ENCODE results near the gene DENND4A. TPM values are rescaled to one million over a fixed set of nuclear protein-coding genes. Genes with fewer than 3 reads are reported as not detected.

DENND4A gene
- polyA plus RNA-seq, 1 experiment, result 5.1 TPM

- POLR2A ChIA-PET, result no interaction called here
- CTCF ChIA-PET, result interaction anchor here (0.6 to 1.4 kb wide), 3 partner anchors 18 to 224 kb away, joined by 3 read pairs; no protein-coding TSS in a partner anchor
- Histone ChIP-seq H3K36me3 (ENCODE audit: control insufficient read depth, insufficient read depth, low read length) (no peaks in the 10 kb centered on the region), H3K27me3 (ENCODE audit: control insufficient read depth, insufficient read depth, low read length) (no peaks in the 10 kb centered on the region), H3K4me3 (ENCODE audit: low read depth, low read length) (no peak overlapping the region)
- no peak for DNase-seq (ENCODE audit: low read depth)
- TF ChIP-seq CTCF (IDR thresholded peaks at IDR 0.05; ENCODE audit: insufficient read depth, low read depth, low read length), result no peak
Observed at GRCh38 chr15:65632780-65633375, 159.2 kb downstream of the DENND4A start.

- CTCF ChIA-PET, result interaction anchor here (0.7 to 6.9 kb wide), 2 partner anchors 8 to 271 kb away, joined by 3 to 33 read pairs; no protein-coding TSS in a partner anchor
- Histone ChIP-seq H3K4me3 (ENCODE audit: low read depth, low read length) (no peak overlapping the region), H3K36me3 (ENCODE audit: control insufficient read depth, insufficient read depth, low read length) (no peaks in the 10 kb centered on the region), H3K27me3 (ENCODE audit: control insufficient read depth, insufficient read depth, low read length) (no peaks in the 10 kb centered on the region)
- POLR2A ChIA-PET, result no interaction called here
- TF ChIP-seq CTCF (IDR thresholded peaks at IDR 0.05; ENCODE audit: insufficient read depth, low read depth, low read length), result no peak
- DNase-seq (ENCODE audit: low read depth), result no peak
Observed at GRCh38 chr15:65631503-65631902, 160.6 kb downstream of the DENND4A start.

GRCh38 chr15:65630760-65631159 is 161.3 kb downstream of the DENND4A start:
- POLR2A ChIA-PET, result no interaction called here
- no peak for DNase-seq (ENCODE audit: low read depth)
- CTCF ChIA-PET, result interaction anchor here (0.7 to 6.9 kb wide), 2 partner anchors 9 to 16 kb away, joined by 3 to 33 read pairs; no protein-coding TSS in a partner anchor
- no peaks in the 10 kb centered on the region for H3K36me3 ChIP-seq (ENCODE audit: control insufficient read depth, insufficient read depth, low read length)
- H3K27me3 ChIP-seq (ENCODE audit: control insufficient read depth, insufficient read depth, low read length), result no peaks in the 10 kb centered on the region
- H3K4me3 ChIP-seq (ENCODE audit: low read depth, low read length), result no peak overlapping the region
- TF ChIP-seq CTCF (IDR thresholded peaks at IDR 0.05; ENCODE audit: insufficient read depth, low read depth, low read length), result no peak

GRCh38 chr15:65629548-65629947 is 162.5 kb downstream of the DENND4A start:
- no peak for TF ChIP-seq CTCF (IDR thresholded peaks at IDR 0.05; ENCODE audit: insufficient read depth, low read depth, low read length)
- H3K27me3 ChIP-seq (ENCODE audit: control insufficient read depth, insufficient read depth, low read length), result no peaks in the 10 kb centered on the region

GRCh38 chr15:65626856-65627255 is 165.2 kb downstream of the DENND4A start:
- Histone ChIP-seq H3K36me3 (ENCODE audit: control insufficient read depth, insufficient read depth, low read length) (no peaks in the 10 kb centered on the region; the same call in 1 of the 2 replicates), H3K4me3 (ENCODE audit: low read depth, low read length) (no peak overlapping the region), H3K27me3 (ENCODE audit: control insufficient read depth, insufficient read depth, low read length) (no peaks in the 10 kb centered on the region)
- ChIA-PET CTCF (interaction anchor here (1.8 to 6.9 kb wide), 2 partner anchors 9 to 13 kb away, joined by 4 to 33 read pairs; no protein-coding TSS in a partner anchor), POLR2A (no interaction called here)
- no peak for DNase-seq (ENCODE audit: low read depth)
- TF ChIP-seq CTCF (IDR thresholded peaks at IDR 0.05; ENCODE audit: insufficient read depth, low read depth, low read length), result no peak

More at GRCh38 chr15:65629548-65629947, 162.5 kb downstream of the DENND4A start:
- H3K36me3 ChIP-seq (ENCODE audit: control insufficient read depth, insufficient read depth, low read length), result no peaks in the 10 kb centered on the region; the same call in 1 of the 2 replicates
- CTCF ChIA-PET, result interaction anchor here (1.6 to 6.9 kb wide), 2 partner anchors 10 to 22 kb away, joined by 6 to 33 read pairs; no protein-coding TSS in a partner anchor
- POLR2A ChIA-PET, result no interaction called here
- DNase-seq (ENCODE audit: low read depth), result no peak
- no peak overlapping the region for H3K4me3 ChIP-seq (ENCODE audit: low read depth, low read length)

Measured in BJ (cell line).